Activated T-cell treated with anti-CD3 and anti-CD28 coated beads for 24 hours (primary cell): ENCODE measurements around the gene MUC16.
"Not testable (repeated sequence)": the region's sequence is repeated elsewhere in the genome, so short reads cannot be mapped to it uniquely, and the experiment has no call there.

Experiments used
- DNase-seq: peaks from one replicate; pipeline ENCODE4 v3.0.0-alpha.2; 2020; ENCODE audit warnings: low read depth

Gene MUC16

GRCh38 chr19:9009935-9010651 lies at the start of gene MUC16:
Gene MUC16 (minus strand): TSS chr19:9010409.
- no peak for DNase-seq

GRCh38 chr19:9058905-9059667 lies 48.9 kb upstream of the MUC16 start:
- no peak for DNase-seq

GRCh38 chr19:9057505-9058258 lies 47.5 kb upstream of the MUC16 start:
- DNase-seq = no peak

GRCh38 chr19:9056131-9056530 lies 45.9 kb upstream of the MUC16 start:
- DNase-seq = not testable (repeated sequence)

GRCh38 chr19:9054765-9055164 lies 44.6 kb upstream of the MUC16 start:
- DNase-seq = no peak

GRCh38 chr19:9054207-9054606 lies 44.0 kb upstream of the MUC16 start:
- no peak for DNase-seq

GRCh38 chr19:9053674-9054073 lies 43.5 kb upstream of the MUC16 start:
- not testable (repeated sequence) for DNase-seq

- no peak for DNase-seq
Observed at GRCh38 chr19:9052894-9053293, 42.7 kb upstream of the MUC16 start.

GRCh38 chr19:9046694-9047093 lies 36.5 kb upstream of the MUC16 start:
- no peak for DNase-seq

GRCh38 chr19:9044449-9044848 lies 34.2 kb upstream of the MUC16 start:
- DNase-seq = no peak

GRCh38 chr19:9043524-9043923 lies 33.3 kb upstream of the MUC16 start:
- DNase-seq = no peak

GRCh38 chr19:9041023-9041422 lies 30.8 kb upstream of the MUC16 start:
- no peak for DNase-seq

GRCh38 chr19:9040131-9040530 lies 29.9 kb upstream of the MUC16 start:
- DNase-seq = no peak

GRCh38 chr19:9039728-9040127 lies 29.5 kb upstream of the MUC16 start:
- no peak for DNase-seq

GRCh38 chr19:9037400-9038062 lies 27.3 kb upstream of the MUC16 start:
- no peak for DNase-seq

- DNase-seq = no peak
Observed at GRCh38 chr19:9032136-9032631, 22.0 kb upstream of the MUC16 start.

- no peak for DNase-seq
Observed at GRCh38 chr19:9018163-9018875, 8.1 kb upstream of the MUC16 start.

GRCh38 chr19:9014803-9015202 lies 4.6 kb upstream of the MUC16 start:
- DNase-seq = no peak

GRCh38 chr19:9013988-9014387 lies 3.8 kb upstream of the MUC16 start:
- DNase-seq = no peak

GRCh38 chr19:9011875-9012274 lies 1.7 kb upstream of the MUC16 start:
- DNase-seq = no peak

GRCh38 chr19:9010693-9011092 lies 484 bp upstream of the MUC16 start:
- DNase-seq = no peak
